Esophagus squamous epithelium (tissue), 4 donors: ENCODE measurements around the gene SPSB4.

Source experiments
- POLR2A ChIP-seq, 4 donors: fragments of 450-650 bp; IDR thresholded peaks; one replicate each; pipeline ENCODE4 v1.6.1; 2017; ENCODE audit warnings: antibody characterized with exemption in 4 of 4, mild to moderate bottlenecking in 4 of 4, moderate library complexity in 3 of 4
- TF ChIP-seq, protein P1 (sequence below), 6 experiments: fragments of 450-650 bp in 4 of 6; fragments of 200-600 bp in 2 of 6; sonication (generic) in 2 of 6; IDR thresholded peaks; one replicate each; pipeline ENCODE4 v1.5.1; 2016 to 2019; ENCODE audit warnings: antibody characterized with exemption in 6 of 6, mild to moderate bottlenecking in 4 of 6, moderate library complexity in 4 of 6

DNA sequence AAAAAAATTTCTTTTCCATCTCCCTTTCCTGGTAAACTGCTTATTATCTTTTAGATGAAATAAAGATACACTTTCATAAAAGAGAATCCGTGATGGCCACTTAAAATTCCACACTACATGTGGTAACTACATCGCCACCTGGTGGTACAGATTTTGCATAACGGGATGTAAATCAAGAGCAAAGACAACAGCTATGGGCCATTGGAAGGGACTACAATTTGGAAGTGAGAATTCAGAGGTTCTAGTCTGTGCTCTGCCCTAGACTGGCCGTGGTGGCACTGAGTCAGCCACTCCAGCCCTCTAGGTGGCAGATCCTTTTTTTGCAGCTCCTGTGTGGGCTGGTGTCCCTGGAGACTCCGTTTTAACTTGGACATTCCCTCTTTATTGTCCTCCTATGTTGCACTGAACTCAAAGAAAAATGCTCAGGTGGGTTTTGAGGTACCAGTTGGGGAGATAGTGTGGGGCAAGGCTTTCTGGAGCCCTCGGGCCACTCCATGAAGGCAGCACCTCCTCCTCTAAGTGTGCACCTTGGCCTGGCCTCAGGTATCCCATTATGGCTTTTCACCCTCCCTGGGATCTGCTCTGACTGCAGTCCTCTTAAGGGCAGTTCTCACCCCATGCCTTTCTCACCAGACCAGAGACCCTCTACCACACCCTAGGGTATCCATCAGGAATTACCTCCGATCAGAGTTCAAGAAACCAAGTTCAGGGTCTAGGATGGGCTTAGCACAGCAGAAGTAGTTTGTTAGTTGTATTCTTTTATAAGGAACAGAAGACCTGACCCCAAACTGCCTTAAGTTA, 54.9 kb downstream of the SPSB4 start:
- TF ChIP-seq POLR2A (IDR thresholded peaks at IDR 0.05), result no peak
- TF ChIP-seq, protein P1, sequence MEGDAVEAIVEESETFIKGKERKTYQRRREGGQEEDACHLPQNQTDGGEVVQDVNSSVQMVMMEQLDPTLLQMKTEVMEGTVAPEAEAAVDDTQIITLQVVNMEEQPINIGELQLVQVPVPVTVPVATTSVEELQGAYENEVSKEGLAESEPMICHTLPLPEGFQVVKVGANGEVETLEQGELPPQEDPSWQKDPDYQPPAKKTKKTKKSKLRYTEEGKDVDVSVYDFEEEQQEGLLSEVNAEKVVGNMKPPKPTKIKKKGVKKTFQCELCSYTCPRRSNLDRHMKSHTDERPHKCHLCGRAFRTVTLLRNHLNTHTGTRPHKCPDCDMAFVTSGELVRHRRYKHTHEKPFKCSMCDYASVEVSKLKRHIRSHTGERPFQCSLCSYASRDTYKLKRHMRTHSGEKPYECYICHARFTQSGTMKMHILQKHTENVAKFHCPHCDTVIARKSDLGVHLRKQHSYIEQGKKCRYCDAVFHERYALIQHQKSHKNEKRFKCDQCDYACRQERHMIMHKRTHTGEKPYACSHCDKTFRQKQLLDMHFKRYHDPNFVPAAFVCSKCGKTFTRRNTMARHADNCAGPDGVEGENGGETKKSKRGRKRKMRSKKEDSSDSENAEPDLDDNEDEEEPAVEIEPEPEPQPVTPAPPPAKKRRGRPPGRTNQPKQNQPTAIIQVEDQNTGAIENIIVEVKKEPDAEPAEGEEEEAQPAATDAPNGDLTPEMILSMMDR (IDR thresholded peaks at IDR 0.05), result peak in 5 of 6 experiments; percentile 61 to 78 (median 74)
